Measurements from ENCODE around the gene LRRC10B.

Gene LRRC10B

DNA sequence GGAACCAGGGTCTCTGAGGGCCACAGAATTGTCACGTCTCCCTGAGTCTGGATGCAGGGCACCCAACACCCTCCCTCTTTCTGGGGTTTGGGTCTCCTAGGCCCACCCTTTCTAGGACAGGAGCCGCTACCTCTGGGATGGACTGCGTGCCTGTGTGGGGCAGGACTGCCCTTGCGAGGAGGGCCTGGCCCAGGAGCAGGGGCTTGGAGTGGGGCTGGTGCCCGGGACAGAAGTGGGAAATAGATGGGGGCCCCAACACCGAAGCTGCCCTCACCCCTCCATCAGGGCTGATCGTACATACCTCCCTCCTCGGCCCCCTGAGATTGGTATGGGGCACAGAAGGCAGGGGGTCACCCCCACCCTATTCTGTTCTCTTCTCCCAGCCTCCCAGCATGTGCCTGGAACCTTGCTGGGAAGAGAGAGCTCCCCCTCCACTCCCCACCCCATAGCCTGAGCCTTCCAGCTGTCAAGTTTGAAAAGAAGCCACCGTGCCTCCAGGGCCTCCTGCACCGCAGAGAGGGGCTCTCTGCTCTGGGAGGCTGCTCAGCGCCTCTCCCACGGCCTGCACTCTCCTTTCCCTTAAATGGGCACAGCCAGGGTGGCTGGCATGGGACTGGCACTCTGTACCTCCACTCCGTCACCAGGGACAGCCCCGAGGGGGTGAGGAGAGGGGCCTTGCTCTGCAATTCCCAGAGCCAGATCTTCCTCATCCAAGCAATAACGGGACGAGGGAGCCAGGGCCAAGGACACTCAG, 1.8 kb downstream of the LRRC10B start:
- DNase-seq = no peak

DNA sequence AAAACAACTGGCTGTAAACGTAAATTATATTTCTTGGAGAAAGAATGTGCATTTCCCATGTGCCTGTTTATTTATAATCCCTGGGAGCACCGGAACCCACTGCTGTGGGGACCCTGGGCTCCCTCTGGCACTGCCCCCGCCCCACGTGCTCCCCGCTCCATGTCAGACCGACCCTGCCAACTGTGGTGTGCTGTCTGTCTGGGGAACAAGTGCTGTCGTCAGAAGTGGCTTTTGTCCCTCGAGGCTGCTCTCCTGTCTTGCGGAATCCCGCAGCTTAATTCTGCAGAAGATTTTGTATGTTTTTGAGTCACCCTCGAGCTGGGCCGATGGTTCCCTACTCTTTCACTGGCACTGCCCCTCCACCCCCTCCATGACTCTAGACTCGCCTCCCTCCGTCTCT, 2.4 kb downstream of the LRRC10B start:
- no peak for DNase-seq

DNA sequence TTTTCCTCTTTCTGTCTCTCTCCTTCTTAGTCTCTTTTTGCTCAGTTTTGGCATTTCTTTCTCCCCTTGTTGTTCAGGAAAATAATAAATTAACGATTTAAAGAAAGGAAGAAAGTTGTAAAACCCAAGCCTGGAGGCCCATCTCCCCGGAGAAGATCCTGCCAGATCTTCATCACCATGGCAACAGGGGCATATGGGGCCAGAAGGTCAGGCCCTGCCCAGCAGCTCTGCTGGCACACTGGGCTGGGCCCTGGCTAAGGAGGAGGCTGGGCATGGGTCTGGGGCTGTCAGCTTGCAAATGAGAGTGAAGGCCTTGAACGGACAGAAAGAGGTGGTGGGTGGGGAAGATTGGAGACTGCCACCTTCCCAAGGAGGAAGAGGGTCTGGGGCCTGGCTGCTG, 2.8 kb downstream of the LRRC10B start:
- DNase-seq = no peak

DNA sequence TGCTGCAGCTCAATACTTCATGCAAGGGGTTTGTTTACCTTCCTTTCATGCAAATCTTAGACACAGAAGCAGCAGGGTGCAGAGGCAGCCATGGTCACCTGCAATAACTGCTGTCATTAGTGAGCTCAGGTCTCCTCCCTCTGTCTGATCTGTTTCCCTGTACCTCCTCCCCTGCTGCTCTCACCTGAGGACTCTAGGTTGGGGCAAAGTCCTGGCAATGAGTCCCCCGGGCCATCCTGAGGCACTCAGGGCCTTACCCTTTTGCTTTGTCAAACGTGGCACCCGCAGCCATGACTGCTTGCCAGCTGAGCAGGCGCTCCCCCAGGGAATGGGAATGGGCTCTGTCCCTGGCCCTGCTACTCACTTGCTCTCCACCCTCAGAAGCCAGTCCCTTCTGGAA, 3.9 kb downstream of the LRRC10B start:
- no peak for DNase-seq

DNA sequence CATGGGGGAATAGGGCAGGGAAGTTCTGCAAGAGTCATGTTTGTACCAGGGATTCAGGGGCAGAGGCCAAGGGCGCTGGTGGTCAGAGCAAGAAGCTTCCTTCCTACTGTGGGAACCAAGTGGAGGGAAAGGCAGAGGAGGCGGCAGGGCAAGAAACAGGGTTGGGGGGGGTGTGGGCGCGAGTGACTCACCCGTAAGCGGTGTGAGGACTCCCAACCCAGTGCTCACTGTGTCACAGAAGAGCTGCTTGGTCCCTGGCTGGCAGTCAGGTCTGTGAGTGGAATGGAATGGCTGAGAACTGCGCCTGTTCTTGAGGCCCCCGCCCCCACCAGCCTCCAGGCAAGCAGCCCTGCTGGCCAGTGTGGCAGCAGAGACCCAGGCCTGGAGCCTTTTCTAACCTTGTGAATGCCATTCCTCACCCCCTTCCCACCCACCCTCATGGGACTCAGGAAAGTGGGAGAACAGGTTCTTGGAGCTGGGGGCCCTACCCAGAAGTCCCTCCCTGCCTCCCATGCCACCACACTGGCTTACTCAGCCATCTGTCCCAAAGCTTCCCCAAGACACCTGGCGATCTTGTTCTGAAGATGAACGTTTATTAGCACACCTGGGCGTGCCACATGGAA, 4.7 kb downstream of the LRRC10B start:
- no peak for DNase-seq

DNA sequence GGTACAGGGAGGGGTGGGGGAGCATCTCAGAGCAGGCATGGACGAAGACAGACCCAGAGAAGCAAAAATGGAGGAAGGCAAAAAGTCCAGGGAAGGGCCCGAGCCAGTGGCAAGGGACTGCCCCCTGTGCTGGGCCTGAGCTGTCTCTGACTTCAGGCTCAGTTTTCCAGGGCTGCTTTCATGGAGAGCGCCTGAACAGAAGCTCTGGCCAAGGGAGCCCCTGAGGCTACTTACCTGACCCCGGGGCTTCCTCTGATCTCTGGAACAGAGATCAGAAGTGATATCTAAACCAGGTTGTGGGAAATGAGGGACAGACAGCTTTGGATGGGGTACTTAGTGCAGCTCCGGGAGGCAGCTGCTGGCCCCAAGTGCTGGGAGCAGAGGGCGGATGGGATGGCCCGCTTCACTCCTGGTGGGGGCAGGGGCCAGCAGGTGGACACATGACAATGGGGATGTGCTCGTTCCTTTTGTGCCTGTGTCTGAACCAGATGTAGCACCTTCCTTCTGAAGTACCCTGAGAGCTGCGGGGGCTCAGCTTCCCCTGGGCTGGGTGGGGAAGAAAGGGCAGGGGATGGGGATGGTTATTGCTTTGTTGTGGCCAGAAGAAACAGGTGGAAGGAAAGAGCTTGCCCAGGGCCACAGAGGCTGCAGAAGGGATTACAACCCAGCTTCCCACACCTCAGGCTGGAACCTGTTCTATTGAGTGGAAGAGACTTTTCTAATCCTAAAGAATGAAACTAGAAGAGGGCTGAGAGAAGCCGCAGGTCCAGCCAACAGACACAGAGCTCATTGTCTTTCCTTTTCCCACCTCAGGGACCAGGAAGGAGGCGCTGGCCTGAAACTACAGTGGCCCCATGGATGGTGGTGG, 5.7 kb downstream of the LRRC10B start:
- DNase-seq = no peak

DNA sequence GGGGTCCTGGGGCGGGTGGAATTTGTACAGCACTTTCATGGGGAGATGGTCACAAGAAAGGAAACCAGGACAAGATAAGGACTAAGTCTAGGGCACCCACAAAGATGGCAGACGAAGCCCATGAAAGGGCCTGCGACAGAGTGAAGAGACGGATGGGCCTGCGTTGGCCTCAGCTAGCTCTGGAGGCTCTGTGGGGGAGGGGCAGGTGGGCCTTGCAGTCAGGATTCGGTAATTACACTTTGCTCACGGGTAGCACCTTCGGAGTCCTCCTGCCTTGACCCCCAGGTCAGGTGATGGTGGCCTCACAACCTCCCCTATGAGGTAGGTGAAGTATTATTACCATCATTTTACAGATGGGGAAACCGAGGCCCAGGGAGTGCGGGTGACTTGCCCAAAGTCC, 7.1 kb downstream of the LRRC10B start:
- DNase-seq = no peak

DNA sequence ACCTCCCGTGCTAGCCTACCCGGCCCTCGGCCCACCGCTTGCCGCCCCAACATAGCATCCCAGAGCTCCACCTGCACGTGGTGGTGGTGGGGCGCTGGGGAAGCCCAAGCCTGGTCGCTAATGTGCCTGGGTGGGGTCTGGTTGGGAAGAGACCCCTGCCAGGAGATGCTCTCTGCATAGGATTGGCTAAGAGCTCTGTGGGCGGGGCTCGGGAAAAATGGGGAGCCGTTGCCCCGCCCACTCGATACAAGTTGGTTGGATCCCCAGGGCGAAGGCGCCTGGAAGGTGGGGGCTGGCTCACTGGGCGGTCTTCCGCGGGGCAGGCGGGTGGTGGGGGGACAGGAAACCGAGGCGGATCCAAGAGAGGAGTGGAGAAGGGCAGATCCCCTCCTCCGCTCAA, 7.6 kb downstream of the LRRC10B start:
- no peak for DNase-seq

DNA sequence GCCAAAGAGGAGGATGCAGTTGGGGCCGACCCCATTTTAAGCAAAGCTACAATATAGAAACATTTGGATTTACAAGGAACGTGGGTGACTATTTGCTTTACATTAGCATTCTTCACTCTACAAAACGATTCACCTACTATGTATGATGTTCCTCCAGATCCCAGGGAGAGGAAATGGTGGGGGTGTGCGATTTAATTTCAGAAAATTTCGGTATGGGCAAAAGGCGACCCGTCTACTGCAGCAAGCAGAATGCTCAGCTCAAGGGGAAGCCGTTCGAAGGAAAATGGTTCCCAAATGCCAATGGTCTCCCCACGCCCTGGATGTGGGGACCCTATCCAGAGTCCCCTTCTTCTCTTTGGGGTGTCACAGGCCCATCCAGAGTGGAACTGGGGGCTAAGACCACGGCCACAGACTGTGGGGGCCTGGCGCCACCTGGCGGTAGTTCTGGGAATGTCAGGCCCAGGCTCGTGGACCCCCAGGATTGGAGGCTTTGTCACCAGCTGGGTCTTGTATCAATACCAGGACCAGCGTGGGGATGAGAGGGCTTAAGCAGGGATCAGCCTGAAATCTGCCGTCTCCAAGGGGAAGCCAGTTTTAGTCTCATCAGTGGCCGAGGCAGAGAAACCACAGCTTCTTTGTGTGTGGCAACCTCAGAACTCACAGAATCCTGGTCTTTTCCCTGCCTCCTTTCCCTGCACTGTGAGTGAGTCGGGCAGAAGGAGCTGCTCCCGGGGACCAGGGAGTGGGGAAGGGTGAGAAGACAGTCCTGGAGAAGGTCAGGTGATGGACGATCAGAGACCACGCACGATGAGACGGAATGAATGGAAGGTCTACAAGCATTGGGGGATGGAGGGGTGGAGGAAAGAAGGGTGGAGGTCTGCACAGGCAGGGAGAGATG, 8.4 kb downstream of the LRRC10B start:
- DNase-seq = no peak

DNA sequence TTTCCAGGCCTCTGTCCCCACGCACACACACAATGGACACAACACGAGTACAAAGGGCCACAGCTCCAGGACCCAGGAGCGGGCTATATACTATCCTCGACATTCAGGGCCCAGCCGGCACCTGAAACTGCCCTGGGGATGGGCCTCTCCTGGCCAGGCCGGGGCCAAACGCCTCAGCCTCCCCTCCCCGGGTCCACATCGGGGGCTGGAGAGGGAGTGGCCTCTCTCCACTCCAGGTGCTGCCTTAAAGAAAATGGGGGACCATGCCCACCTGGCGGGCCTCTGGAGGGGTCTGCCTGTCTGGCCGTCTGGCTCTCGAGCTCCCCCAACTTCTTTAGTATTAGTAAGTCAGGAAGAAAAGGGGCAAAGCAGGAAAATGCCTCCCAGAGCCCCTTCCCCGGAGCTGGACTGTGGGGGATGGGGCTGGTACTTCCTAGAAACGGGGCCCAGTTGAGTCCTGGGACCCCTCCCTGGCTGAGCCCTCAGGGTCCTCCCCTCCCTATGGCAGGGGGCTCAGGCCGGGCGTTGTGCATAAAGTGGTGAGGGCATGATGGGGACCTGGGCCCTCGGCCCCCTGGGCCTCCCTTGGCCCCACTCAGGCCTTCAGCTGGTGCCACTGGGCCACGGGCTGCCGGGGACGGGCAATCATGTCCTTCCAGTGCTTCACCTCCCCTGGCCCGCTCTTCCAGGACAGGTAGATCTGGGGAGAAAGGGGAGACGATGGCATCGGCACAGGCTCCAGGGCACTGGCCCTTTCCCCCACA, 9.7 kb downstream of the LRRC10B start:
- no peak for DNase-seq

DNA sequence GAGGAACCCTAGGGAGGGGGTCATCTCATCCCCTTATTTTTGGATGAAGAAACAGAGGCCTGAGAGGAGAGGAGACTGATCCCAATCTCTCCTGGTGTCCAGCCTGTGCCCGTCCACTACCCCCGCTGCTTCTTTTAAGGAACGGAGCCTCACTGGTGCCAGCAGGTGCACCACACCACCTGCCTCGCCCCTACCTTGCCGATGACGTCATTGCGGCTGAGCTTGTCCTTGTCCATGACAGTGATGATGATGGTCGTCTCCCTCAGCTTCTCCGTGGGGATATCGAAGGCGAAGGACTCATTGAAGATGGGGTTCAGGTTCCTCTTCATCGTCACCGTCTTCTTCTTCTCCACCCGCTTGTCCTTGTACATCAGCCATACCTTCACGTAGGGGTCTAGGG, 14.3 kb downstream of the LRRC10B start:
- DNase-seq = no peak

DNA sequence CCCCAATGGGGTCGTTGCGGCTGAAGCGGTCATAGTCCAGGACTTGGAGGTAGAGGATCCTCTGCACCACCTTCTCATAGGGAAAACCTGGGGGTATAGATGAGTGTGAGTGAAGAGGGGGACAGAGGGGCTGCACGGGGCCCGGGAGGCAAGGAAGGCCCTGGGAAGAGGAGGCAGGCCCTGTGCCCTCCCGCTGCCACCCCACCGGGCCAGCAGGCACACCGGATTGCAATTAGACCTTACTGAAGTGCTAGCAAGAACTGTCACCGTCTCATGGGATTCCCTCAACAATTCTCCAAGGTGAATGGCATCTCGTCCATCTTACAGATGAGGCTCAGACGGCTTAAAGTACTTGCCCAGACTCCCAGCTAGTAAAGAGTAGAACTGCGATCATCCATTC, 15.9 kb downstream of the LRRC10B start:
- DNase-seq = no peak

DNA sequence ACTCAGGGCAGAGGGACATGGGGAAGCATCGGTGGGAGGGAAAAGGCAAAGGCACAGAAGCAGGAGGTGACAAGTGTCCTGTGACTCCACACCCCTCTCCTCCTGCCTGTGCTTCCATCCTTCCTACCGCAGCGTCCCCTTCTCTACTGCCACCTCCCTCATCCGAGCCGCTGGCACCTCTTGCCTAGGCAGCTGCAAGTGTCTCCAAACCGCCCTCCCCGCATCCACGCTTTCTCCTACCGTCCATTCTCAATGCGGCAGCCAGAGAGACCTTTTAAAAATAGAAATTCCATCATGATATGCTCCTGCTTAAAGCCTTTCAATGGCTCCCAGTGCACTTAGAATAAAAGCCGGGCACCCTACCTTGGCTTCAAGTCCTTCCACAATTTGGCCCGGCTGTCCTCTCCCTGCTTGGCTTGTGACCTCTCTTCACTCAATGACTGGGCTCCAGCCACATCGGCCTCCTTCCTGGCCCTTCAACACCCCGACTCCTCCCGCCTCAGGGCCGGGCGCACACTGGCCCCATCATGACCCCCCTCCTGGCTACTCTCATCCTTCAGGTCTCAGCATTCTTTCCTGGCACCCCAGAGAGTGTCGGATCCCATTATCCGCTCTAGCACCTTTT, 16.5 kb downstream of the LRRC10B start:
- DNase-seq = no peak

DNA sequence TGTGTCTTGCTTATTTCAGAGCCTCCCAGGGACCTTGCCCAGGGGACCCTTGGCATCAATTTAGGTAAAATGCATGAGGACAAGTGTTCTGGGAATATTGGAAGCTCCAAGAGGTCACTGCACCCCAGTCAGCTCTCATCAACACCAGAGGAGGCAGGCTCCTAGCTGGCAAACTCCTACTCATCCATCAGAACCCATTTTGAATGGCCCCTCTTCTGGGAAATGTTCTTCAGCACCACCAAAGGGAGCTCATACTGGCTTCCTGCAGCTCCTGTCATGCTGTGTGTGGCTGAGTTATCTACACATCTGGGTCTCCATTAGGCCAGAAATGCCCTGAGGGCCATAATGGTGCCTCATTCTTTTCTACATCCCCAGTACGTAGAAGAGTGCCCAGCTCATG, 17.7 kb downstream of the LRRC10B start:
- no peak for DNase-seq

DNA sequence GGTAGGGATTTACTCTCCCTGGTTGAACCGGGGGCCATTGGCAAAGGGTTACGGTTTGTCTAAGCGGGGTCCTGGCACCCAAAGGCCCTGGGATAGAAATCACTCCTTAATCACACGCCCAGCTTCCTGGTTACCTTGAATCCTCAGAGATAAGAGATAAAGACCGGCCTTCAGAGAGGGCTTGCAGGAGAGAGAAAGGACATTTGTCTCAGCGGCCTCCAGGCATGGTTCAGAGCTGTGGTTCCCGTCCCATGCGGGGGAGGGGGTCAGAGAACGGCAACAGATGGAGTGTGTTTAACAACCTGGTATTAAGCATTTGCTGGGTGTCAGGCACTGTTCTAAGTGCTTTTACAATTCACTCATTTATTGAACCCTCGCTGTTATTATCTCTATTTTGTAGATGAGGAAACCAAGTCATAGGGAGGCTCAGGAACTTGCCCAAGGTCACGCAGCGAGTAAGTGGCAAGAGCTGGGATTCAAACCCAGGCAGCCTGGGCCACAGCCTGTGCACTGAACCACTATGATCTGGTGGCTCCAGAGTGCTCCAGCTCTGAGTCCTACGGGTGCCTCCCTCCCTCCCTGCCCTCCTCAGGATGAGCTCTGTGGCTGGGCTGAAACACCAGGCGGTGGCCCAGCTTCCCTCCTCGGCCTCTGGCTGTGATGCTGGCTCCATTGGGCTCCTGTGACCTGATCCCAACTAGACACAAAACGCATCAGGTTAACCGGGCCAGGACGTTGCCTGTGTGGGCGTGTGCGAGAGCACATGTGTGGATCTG, 18.6 kb downstream of the LRRC10B start:
- DNase-seq = no peak

DNA sequence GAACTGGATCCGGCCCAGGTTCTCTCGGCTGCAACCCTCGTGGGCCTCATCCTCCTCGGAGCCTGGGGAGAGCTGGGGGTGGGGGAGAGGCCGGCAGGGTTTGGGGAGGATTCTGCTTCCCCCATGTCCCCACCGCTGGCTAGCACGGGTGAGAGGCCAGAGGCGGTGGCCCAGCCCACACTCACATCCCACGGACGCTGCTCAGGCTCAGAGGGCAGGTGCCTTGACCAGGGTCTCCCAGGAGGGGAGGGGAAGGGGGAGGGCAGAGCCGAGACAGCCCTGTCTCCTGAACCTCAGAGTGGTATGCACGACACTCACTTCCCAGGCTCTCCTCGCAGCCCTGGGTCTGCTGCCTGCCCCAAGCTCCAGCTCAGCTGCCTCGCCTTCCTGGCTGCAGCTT, 19.6 kb downstream of the LRRC10B start:
- no peak for DNase-seq

DNA sequence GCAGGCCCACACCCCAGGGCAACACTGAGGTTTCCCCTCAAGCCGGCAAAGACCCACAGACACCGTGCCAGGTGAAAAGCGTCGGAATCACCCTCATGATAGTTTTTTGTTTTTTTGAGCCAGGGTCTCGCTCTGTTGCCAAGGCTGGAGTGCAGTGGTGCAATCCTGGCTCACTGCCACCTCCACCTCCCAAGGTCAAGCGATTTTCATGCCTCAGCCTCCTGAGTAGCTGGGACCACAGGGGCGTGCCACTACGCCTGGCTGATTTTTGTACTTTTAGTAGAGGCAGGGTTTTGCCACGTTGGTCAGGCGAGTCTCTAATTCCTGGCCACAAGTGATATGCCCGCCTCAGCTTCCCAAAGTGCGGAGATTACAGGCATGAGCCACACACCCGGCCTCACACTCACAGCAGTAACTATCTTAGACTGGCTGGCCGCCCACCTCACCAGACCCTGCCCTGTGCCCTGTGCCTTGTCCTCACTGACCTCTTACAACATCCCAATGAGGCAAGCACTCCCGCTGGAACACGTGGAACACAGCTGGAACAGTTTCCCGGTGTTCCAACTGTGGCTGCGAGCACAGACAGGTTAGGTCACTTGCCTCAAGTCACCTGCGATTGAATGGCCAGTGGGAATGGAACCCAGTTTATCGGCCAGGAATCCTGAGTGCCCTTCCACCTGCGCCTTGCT, 21.1 kb downstream of the LRRC10B start:
- no peak for DNase-seq

DNA sequence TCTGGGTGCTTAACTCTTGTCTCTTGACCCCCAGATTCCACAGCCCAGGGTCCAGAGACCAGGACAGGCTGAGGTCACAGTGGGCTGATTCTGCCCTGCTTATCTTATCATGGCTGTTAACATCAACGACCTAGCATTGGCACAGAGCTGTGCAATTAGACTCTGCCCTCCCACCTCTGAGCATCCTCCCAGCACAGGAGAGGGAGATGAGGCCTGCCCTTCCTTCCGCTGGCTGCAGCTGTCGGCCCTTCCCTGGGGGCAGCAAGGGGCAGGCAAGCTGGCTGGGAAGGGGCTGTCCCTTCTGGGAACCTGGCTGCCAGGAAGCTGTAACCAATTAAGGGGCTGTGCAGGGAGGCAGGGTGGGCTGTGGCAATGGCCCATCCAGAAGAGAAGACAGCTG, 22.5 kb downstream of the LRRC10B start:
- no peak for DNase-seq

DNA sequence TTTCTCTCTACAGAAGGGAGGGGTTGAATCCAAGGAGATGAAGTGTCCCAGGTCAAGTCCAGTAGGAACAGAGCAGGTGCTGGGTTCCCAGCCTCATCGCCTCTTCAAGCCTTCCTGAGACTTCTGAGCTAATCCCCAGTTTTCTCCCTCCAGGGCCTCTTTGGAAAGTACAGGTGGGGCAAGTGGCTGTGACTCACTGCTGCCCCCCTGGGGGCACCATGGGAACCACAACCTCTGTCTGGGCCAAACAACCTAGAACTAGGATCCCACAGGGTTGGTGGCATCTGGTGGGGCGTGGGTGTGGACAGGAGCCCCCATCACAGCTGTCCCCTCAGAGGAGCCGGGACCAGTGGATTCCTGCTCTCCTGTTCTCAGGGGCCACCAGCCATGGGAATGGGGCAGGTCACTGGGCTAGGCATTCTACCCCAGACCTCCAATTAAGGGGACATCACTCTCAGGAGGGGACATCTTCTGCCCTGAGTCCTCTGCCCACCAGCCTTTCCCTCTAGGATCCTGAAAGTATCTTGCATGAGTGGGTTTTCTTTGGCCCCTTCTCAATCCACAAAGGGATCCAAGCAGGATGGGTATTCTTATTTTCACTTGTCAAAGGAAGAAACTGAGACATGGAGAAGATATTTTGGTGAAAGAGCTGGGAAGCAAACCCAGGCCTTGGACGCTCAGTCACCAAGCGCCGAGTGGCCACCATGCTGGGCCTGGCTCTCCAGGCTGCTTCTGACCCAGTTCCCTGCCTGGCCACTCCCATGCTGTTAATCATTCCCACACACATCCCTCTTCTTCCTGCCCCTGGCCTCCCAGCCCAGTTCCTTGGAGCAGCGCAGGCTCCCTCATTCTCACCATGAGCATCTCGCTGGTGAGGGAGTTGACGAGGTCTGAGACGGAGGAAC, 23.8 kb downstream of the LRRC10B start:
- DNase-seq = no peak
